GF-D8 (cell line): ENCODE data around the gene ARHGEF37.

Source experiments
- DNase-seq: peaks from one replicate; lab custom pipeline; 2025; lab: John Stamatoyannopoulos, UW

Gene ARHGEF37

DNA sequence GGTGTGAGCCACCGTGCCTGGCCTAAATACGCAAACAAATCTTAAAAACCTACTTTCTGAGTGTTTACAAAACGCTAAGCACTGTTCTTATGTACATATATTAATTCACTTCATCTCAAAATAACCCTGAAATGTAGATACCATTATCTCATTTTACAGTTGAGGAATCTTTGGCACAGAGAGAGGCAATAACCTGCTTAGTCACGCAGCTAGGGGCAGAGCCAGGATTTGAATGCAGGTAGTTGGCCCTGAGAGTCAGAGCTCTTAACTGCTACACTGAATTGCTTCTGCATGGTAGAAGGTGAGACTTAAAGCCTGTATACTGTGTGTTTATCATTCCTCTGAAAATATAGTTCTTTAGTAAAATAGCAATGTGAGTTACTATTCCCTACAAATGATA, 21.9 kb downstream of the ARHGEF37 start:
- no peak for DNase-seq

DNA sequence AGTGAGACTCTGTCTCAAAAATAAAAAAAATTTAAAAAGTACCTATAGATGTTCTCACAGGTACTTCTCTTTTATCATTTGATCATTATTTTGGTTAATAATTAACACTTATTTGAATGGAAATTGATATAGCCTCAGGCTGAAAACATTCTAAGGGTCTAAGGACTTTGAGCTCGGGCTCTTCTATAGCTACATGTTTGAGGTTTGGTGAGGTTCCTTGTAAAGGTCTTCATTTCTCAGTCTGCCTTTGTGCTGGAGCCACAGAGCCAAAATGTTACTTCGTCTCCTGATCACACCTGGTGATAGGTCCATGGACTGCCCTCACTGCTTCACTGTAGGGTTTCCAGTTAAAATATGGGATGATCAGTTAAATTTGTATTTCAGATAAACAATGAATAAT, 22.6 kb downstream of the ARHGEF37 start:
- no peak for DNase-seq

DNA sequence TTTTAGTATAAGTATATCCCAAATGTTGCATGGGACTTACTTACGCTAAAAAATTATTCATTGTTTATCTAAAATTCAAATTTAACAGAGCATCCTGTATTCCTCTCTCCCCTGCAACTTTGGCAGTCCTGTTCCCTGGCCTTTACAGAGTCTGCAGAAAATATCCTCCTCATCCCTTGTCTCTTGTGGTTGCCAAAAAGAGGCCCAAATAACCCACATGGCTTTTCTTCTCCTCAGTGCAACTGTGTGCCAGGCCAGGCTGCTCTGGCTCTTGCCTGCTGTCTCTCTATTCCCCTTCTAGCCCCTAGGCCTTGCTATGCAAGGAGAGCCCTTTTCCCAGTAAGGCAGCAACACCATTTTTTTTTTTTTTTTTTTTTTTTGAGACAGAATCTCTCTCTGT, 23.0 kb downstream of the ARHGEF37 start:
- DNase-seq: no peak

DNA sequence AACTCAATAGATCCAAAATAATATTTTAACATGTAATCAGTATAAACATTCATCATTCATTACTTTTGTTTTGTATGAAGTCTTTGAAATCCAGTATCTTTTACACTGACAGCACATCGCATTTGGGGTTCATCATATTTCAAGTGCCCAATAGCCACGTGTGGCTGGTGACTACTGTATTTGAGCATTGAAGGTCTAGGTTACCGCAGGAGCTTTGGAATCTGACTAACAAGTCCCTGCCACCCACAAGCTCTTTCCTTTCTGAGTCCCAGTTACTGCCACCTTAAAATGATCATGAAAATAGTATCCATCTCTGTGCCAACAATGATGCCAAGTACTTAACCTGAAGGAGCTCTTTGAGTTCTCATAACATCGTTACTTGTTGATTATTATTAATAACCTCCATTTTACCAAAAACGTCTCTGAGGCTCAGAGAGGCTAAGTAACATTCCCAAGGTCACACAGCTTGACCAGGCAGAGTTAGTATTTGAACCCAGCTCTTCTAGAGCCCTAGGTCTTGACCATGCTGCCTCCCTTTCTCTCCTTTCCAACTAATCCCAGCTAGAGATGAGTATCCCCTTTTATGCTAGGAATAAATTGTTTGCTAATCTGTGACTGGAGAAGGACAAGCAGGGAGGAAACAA, 24.2 kb downstream of the ARHGEF37 start:
- no peak for DNase-seq

DNA sequence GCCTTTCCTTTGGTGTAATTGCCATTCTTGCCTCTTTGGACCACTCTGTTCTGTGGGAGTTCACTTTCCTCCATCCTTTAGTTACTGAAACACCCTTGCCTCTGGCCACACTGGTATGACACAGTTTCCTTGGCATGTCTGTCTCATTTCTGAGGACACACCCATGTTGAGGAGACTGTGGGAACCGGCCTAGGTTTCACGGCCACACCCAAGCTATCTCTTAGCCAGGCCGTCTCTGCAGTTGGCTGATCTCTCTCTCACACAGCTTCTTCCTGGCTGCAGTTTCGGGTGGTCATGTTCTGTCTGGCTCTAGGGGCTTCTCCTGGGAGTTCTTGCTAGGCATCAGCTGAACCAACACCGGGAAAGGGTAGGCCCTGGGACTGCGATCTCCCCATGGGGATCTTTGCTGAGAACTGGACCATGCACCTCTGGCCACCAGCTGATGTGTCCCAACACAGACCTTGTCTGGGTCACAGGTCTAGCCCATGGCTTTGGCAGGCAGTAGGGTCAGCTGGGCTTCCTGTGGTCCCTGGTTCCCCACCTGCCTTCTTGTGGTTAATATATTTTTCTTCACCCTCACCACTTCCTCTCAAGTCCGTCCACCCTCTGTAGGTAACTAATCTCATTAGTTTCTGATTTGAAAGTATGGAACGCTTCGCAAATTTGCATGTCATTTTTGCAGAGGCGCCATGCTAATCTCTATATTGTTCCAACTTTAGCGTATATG, 24.9 kb downstream of the ARHGEF37 start:
- no peak for DNase-seq

DNA sequence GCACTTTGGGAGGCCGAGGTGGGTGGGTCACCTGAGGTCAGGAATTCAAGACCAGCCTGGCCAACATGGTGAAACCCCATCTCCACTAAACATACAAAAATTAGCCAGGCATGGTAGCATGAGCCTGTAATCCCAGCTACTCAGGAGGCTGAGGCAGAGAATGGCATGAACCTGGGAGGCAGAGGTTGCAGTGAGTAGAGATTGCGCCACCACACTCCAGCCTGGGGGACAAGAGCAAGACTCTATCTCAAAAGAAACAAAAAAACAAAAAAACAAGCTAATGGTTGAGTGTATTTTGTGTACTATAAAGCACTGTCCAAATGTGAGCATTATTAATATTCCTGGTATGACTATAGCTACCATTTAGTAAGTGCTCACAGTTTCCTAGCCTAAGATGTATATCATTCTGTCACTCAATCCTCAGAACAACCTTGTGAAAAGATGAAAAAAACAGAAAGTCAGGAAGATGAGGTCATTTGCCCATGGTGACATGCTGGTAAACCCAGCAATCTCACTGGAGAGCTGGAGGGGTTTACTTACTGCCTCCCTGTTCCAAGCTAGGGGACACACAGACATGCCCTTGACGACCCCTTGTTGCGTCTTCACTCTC, 27.7 kb downstream of the ARHGEF37 start:
- DNase-seq: no peak

DNA sequence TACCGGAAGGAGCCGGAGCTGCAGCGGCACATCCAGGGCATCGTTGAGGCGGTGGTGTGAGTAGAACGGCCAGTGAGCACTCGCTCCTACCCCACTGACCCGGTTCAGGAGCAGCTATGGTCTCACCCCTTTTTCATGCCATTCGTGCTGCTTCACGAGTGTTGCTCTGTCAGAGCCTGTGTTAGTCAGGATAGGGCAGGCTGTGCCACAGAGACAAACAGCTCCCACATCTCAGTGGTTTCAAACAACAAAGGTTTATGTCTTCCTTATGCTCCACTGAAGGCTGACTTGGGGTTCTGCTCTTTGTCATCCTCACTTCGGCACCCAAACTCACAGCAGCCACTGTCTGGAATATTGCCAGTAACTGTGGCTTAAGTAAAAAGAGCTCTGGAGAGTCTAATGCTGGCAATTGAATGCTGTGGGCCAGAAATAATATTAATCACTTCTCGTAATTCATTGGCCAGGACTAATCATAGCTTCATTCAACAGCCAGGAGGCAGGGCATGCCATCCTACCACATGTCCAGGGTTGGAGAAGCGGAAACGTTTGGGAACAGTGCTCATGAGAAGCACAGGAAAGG, 28.4 kb downstream of the ARHGEF37 start:
- DNase-seq: no peak

DNA sequence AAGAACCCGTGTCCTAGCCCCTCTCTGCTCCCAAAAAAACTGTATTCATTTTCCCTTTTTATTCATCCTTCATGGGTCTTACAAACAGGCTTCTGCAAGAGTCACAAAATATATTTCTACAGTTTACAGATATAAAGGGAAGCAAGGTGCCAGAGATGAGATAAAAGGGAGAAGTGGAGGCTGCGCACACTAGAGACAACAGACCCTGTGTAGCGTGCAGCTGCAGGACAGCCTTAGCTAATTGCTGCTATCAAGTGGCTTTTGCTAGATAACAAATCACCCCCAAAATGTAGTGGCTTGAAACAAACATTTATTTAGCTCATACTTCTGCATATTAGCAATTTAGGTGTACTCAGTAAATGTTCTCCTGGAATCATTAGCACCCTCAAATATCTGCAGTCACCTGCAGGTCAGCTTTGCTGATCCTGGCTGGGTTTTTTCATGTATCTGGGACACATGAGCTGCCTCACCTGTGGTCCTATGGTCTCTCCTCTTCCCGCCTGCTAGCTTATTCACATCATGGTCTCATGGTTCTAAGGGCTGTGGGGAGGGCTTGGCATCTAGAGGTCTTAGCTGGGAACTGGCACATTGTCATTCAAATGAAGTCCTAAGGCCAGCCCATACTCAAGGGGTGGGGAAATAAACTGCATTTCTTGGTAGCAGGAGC, 29.4 kb downstream of the ARHGEF37 start:
- DNase-seq: no peak

DNA sequence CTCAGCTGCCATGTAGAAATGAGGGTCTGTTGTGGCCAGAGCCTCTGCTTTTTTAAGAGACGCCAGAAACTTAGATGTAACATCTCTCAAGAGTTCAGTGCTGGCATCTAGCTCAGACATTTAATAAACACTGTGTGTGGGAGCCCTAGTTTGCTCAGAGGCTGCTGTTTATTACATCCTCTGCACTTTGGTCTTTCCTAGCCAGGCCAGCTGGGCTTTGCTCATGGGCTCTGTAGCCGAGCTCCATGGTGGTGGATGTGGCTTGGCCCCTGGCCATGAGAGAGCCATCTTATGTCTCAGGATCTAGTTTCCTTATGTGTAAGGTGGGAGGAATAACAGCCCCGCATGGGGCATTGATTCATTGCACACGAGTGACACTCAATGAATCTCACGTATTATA, 30.0 kb downstream of the ARHGEF37 start:
- DNase-seq: no peak

DNA sequence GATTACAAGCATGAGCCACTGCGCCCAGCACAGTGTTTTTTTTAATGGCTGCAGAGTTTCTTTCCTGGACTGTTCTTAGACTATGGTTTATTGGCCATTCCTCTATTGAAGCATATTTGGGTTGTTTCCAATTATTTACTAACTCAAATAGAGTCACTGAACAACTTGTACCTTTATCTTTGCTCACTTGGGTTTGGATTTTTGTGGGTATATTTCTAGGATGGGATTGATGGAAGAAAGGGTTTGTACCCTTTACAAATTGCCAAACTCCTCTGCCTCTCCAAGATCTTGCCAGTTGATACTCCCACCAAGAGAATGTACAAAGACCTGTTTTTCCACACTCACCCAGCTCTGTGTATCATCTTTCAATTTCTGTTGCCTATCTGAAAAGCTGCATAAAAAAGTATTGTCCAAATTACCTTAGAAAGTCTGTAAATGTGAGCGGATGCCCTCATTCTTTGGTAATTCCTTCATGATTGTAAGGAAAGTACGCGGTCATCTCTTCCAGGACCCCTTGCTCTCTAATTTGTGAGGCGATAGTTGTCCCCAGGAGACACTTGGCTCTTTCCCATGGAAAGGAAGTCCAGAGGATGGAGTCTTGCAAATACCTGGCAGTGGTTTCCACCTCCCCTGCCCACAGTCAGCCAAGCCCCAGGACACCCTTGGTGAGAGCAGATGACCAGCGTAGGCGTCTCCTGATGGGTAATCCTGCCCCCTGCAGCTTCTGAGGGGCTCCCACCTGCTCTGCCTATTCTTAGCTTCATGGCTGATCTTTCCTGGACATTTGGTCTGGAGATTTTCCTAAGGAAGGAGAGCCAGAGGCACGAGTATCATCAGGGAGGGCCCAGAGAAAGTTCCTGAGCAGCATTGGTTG, 33.0 kb downstream of the ARHGEF37 start:
- DNase-seq: no peak

DNA sequence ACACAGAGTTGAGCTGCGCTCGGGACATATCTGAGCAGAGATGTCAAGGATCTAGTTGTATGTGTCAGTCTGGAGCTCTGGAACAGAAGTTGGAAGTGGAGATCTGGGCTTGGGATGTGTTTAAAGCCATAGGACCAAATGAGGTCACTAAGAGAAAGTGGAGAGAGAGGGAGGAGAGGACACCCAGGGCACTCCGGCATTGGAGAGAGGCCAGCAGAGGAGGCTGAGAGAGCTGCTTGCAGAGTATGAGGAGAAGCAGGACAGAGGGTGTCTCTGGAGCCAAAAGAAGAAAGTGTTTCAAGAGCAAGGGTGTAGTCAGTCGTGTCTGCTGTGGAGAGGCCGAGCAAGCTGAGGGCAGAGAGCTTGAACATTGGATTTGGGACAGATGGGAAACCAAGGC, 34.7 kb downstream of the ARHGEF37 start:
- no peak for DNase-seq

DNA sequence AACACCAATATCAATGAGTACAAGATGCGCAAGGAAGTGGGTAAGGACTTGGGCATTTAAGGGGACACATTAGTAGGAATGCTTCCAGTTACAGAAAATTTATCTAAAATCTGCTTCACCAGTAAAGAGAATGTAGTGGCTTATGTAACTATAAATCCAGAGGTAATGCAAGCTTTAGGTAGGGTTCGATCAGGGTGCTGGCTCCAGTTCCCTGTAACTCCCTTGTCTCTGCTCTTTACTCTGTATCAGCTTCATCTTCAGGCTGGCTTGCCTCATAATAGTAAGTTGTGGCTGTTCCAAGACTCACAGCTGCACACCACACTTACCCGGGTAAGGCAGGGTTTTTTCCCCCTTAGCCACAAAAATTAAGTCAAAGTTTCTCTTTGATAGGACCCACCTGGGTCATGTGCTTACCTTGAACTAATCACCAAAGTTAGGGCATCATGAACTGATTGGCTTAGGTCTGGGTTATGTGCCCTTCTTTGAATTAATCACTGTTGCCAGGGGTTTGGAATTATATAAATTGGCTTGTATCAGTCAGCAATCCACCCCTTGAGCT, 35.5 kb downstream of the ARHGEF37 start:
- DNase-seq: no peak

DNA sequence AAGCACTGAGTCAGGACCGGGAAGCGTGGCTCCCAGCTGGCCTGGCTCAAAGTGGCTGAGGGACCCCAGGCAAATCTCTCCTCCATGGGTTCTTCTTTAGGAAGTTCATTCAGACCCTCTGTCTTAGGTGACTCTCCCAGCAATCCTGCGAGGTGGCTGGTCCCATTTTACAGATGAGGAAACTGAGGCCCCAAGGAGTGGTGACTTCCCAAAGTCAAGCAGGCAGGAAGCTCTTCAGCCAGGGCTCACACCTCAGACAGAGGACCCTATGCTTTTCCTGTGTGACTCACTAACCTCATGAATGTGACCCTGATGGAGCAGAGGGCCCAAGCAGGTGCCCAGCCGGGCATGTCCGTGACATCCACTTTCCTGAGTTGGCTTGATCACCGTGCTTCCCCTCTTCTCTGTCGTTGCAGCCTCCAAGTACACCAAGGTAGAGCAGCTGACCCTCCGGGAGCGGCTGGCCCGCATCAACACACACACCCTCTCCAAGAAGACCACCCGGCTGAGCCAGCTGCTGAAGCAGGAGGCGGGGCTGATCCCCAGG, 36.5 kb downstream of the ARHGEF37 start:
- DNase-seq: no peak

DNA sequence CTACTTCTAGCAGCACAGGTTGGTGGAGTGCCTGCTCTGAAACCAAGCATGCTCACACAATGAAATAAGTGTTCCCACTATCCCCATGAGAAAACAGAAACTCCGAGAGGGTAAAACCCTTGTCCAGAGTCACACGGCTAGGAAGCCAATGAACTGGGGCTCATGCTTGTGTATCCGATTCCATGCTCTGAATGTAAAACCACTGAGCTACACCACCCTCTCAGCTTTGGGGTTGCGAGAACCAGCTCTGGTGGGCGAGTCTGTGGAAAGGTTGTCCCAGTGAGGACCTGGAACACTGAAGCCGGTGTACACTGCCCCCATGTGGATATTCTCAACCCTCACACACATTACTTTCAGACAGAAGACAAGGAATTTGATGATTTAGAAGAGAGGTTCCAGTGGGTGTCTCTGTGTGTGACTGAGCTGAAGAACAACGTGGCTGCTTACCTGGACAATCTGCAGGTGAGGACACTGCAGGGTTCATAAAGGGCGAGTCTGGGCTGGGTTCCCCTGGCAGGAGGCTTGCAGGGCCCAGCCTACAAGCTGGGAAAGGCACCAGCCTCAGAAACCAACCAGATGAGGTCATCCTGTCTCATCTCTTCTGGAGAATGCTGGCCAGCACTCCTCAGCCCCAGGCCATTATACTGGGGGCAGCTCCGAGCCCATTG, 37.4 kb downstream of the ARHGEF37 start:
- DNase-seq: no peak

DNA sequence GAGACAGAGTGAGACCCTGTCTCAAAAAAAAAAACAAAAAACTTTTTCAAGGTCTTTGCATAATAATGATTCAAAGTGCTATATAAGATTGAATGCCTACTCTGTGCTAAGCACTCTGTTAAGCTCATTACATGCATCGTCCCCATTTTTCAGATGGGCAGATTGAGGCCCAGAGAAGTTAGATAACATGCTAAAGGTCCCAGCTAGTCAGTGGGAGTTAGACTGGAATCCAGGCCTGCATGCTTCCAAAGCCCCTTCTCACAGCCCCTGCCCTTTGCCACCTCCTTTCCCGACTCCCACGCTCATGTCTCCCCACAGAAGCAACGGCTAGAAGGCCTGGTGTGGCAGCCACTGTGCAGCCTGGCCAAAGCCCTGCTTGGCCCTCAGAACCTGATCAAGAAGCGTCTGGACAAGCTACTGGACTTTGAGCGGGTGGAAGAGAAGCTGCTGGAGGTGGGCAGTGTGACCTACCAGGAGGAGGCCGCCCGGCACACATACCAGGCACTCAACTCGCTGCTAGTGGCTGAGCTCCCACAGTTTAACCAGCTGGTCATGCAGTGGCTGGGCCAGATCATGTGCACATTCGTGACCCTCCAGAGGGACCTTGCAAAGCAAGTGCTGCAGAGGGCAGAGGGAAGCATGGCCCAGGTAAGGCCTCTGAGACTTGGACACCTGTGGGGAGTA, 40.3 kb downstream of the ARHGEF37 start:
- DNase-seq: no peak

DNA sequence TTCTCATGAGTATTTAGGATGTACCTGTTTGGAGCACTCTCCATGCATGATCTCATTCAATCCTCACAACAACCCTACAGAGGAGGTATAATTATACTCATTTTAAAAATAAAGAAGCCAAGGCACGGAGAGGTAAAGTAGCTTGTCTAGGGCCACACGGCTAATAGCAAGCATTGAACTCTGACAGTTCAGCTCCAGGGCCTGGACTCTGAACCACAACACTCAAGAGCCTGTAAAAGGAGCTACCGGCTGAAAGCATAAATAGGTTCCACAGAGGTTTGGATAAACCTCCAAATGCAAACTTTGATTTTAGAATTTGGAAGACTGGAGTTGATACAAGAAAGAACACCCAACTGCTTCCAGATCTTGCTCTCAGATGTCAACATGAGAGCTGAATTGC, 41.2 kb downstream of the ARHGEF37 start:
- no peak for DNase-seq

DNA sequence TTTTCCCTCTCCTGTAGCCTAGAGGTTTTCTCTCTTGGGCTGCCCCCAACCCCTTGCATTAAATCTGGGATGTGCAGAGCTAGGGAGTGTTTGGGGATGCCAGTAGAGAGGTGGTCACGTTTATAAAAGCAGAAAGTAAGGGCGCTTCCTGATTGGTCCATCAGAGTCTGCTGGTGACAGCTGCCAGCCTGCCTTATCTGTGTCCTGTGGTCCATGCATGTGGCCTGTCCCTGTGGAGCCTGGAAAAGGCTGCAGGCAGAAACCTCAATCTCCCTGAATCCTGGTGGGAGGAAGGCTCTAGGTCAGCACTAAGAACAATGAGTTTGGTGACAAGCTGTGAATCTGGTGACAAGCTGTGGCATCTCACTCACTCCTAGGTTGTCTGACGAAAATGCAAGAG, 42.2 kb downstream of the ARHGEF37 start:
- no peak for DNase-seq

DNA sequence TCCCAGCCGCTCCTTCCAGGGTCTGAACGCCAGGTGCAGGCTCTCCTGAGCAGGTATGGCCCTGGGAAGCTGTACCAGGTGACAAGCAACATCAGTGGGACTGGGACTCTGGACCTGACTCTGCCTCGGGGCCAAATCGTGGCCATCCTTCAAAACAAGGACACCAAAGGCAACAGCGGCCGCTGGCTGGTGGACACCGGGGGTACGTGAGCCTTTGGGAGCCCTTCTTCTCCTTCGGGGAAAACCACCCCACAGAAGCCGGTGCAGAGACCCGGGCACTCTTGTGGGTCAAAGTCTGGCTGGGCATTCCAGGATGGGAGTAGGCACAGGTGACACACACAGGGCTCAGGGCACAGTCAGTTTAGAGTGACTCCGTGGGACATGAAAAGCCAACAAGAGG, 45.8 kb downstream of the ARHGEF37 start:
- DNase-seq: no peak

DNA sequence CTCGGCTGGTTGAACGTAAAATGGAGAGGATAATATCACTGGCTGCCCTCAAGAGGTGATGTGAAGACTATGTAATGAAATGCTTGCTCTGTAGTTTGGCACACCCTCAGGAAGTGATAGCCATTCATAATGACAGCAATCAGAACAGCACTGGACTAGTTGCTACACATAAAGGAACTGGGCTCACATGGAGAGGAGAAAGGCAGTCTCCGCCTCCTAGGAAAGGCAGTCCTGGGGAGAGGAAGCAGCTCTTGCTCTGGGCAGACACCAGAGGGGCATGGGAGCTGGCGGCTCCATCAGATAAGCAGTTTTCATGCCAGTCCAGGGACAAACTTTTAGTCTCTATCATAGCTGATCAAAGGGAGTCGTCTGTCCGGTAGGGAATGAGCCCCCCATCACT, 46.9 kb downstream of the ARHGEF37 start:
- DNase-seq: no peak

DNA sequence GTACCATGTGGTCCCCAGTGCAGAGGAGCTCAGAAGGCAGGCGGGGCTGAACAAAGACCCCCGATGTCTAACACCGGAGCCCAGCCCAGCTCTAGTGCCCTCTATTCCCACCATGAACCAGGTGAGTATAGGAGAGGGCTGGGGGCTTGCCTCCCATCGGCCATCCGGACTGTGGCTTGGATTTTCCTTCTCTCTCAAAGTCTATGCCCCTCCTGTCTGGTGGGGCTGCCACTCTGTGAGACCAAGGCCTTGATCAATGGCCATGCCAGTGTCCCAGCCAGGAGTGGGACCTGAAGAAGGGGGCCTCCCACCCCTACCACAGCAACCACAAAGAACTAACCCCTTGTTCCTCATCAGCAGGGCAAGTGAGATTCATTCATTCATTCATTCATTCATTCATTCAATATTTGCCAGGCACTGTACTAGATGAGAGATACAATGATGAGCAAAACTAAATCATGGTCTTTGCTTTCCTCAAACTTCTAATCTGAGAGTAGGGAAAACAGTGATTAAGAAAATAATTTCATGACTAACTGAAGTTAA, 47.6 kb downstream of the ARHGEF37 start:
- no peak for DNase-seq
